ENCODE measurements around the gene PIEZO2. TPM values are rescaled to one million over a fixed set of nuclear protein-coding genes. Genes with fewer than 3 reads are reported as not detected.

PIEZO2 gene
- total RNA-seq, 1 experiment from 2014 or later = 10.7 TPM

- TF ChIP-seq, protein P1, sequence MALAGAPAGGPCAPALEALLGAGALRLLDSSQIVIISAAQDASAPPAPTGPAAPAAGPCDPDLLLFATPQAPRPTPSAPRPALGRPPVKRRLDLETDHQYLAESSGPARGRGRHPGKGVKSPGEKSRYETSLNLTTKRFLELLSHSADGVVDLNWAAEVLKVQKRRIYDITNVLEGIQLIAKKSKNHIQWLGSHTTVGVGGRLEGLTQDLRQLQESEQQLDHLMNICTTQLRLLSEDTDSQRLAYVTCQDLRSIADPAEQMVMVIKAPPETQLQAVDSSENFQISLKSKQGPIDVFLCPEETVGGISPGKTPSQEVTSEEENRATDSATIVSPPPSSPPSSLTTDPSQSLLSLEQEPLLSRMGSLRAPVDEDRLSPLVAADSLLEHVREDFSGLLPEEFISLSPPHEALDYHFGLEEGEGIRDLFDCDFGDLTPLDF (CRISPR knock-in tag; IDR thresholded peaks at IDR 0.05) = no peak
Measured at GRCh38 chr18:11027862-11028261, 121.5 kb downstream of the PIEZO2 start (continued).

DNA sequence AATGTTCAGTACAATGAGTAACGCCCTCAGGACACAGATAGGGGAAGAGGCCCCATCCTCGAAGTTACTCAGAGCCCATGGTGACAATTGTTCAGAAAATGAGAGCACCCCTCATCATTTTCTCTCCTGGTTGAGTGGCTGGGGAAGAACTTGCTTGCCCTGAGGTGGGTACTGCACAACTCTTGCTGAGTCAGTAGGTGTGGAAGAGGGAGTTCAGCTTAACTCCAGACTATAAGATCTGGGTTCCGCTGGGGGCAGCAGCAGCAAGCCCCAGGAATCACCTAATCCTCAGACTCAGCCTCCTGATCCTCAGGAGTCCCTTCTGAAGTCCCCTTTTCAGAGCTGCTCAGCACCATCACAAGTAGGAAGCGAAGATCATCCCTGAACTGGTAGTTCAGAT is 123.7 kb downstream of the PIEZO2 start:
- H3K4me1 Mint-ChIP-seq = peaks cover 19% of the 10 kb centered on the region
- H3K36me3 Mint-ChIP-seq = peaks cover 11% of the 10 kb centered on the region
- H3K9me3 Mint-ChIP-seq = peaks cover 6% of the 10 kb centered on the region
- TF ChIP-seq, protein P2, sequence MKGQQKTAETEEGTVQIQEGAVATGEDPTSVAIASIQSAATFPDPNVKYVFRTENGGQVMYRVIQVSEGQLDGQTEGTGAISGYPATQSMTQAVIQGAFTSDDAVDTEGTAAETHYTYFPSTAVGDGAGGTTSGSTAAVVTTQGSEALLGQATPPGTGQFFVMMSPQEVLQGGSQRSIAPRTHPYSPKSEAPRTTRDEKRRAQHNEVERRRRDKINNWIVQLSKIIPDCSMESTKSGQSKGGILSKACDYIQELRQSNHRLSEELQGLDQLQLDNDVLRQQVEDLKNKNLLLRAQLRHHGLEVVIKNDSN (CRISPR knock-in tag; IDR thresholded peaks at IDR 0.05) = no peak
- no peak for TF ChIP-seq CREM (CRISPR knock-in tag; IDR thresholded peaks at IDR 0.05)
- no peak for TF ChIP-seq GRHL2 (CRISPR knock-in tag; IDR thresholded peaks at IDR 0.05; ENCODE audit: insufficient replicate concordance, severe bottlenecking)
- no peak for TF ChIP-seq MAX (CRISPR knock-in tag; IDR thresholded peaks at IDR 0.05)
- no peak for TF ChIP-seq HMGA2 (CRISPR knock-in tag; IDR thresholded peaks at IDR 0.05)
- no peak for TF ChIP-seq RELA (CRISPR knock-in tag; IDR thresholded peaks at IDR 0.05; ENCODE audit: borderline replicate concordance)
- no peak for TF ChIP-seq ARID4B (CRISPR knock-in tag; IDR thresholded peaks at IDR 0.05; ENCODE audit: borderline replicate concordance)
- TF ChIP-seq TP53 (CRISPR knock-in tag; IDR thresholded peaks at IDR 0.05) = no peak
- TF ChIP-seq NFYB (CRISPR knock-in tag; conservative IDR thresholded peaks at IDR 0.05; ENCODE audit: low read depth) = no peak
- TF ChIP-seq, protein P3, sequence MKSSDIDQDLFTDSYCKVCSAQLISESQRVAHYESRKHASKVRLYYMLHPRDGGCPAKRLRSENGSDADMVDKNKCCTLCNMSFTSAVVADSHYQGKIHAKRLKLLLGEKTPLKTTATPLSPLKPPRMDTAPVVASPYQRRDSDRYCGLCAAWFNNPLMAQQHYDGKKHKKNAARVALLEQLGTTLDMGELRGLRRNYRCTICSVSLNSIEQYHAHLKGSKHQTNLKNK (CRISPR knock-in tag; IDR thresholded peaks at IDR 0.05) = no peak
- no peak for TF ChIP-seq PREB (CRISPR knock-in tag; IDR thresholded peaks at IDR 0.05; ENCODE audit: borderline replicate concordance)
- TF ChIP-seq, protein P4, sequence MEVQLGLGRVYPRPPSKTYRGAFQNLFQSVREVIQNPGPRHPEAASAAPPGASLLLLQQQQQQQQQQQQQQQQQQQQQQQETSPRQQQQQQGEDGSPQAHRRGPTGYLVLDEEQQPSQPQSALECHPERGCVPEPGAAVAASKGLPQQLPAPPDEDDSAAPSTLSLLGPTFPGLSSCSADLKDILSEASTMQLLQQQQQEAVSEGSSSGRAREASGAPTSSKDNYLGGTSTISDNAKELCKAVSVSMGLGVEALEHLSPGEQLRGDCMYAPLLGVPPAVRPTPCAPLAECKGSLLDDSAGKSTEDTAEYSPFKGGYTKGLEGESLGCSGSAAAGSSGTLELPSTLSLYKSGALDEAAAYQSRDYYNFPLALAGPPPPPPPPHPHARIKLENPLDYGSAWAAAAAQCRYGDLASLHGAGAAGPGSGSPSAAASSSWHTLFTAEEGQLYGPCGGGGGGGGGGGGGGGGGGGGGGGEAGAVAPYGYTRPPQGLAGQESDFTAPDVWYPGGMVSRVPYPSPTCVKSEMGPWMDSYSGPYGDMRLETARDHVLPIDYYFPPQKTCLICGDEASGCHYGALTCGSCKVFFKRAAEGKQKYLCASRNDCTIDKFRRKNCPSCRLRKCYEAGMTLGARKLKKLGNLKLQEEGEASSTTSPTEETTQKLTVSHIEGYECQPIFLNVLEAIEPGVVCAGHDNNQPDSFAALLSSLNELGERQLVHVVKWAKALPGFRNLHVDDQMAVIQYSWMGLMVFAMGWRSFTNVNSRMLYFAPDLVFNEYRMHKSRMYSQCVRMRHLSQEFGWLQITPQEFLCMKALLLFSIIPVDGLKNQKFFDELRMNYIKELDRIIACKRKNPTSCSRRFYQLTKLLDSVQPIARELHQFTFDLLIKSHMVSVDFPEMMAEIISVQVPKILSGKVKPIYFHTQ (CRISPR knock-in tag; IDR thresholded peaks at IDR 0.05) = no peak
- no peak for TF ChIP-seq ZNF263 (CRISPR knock-in tag; IDR thresholded peaks at IDR 0.05; ENCODE audit: low read depth)
- TF ChIP-seq SP1 (CRISPR knock-in tag; conservative IDR thresholded peaks at IDR 0.05) = no peak
- TF ChIP-seq NFE2L1 (CRISPR knock-in tag; IDR thresholded peaks at IDR 0.05) = no peak
- TF ChIP-seq MXD4 (CRISPR knock-in tag; IDR thresholded peaks at IDR 0.05; ENCODE audit: borderline replicate concordance) = no peak
- no peak for TF ChIP-seq ETV6 (CRISPR knock-in tag; IDR thresholded peaks at IDR 0.05)
- no peak for TF ChIP-seq NR1H2 (CRISPR knock-in tag; IDR thresholded peaks at IDR 0.05)
- TF ChIP-seq, protein P5, sequence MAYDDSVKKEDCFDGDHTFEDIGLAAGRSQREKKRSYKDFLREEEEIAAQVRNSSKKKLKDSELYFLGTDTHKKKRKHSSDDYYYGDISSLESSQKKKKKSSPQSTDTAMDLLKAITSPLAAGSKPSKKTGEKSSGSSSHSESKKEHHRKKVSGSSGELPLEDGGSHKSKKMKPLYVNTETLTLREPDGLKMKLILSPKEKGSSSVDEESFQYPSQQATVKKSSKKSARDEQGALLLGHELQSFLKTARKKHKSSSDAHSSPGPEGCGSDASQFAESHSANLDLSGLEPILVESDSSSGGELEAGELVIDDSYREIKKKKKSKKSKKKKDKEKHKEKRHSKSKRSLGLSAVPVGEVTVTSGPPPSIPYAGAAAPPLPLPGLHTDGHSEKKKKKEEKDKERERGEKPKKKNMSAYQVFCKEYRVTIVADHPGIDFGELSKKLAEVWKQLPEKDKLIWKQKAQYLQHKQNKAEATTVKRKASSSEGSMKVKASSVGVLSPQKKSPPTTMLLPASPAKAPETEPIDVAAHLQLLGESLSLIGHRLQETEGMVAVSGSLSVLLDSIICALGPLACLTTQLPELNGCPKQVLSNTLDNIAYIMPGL (CRISPR knock-in tag; IDR thresholded peaks at IDR 0.05) = no peak
- ChIA-PET CTCF (interaction anchor here (2.8 kb wide), 1 partner anchor 15 kb away, joined by 12 read pairs; no protein-coding TSS in a partner anchor), POLR2A (interaction anchor here (0.6 kb wide), 1 partner anchor 14 kb away, joined by 3 read pairs; no protein-coding TSS in a partner anchor)
- no peaks in the 10 kb centered on the region for H3K27me3 Mint-ChIP-seq (ENCODE audit: low read depth)
- no peak overlapping the region for H3K27ac Mint-ChIP-seq
- ATAC-seq = no peak
- no peak overlapping the region for H3K4me3 Mint-ChIP-seq
- no peak for DNase-seq (ENCODE audit: low spot score)
